GM12872 (cell line): Measurements from ENCODE around the gene TEDC2.

ENCODE experiments used
- CTCF ChIP-seq: IDR thresholded peaks from 3 replicates; pipeline ENCODE4 v1.5.1; 2011; ENCODE audit warnings: low read depth, mild to moderate bottlenecking, low read length, moderate library complexity; ENCODE audit not compliant: insufficient read depth

The TEDC2 gene

DNA sequence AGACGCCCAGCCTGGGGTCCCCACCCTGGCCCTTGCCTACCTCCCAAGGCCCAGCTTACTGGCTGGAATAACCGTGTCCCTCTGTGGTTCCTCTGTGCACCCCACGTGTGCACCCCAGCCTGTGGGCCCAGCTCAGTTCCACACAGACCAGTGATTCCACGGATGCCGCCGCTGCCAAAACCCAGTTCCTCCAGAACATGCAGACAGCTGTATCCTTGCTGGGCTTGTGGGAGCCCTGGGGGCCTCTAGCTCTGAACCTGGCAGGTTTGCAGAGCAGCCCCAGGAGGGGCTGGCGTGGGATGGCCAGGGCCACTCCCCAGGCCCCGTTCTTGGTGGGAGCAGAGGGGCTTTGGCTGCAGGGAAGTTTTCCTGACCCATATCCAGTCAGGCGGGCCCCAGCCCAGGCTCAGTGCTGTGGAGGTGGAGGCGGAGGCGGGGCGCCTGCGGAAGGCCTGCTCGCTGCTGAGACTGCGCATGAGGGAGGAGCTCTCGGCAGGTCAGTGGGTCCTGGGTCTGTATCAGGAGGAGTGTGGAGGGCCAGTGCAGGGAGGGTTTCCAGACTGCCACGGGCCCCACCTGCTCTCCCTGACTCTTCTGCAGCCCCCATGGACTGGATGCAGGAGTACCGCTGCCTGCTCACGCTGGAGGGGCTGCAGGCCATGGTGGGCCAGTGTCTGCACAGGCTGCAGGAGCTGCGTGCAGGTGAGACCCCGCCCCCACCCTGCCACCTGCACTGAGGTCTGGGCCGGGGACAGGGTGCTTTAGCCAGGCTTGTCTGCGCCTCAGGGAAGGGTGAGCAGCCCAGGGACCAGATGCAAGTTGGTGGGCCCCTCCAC is 2.3 kb downstream of the TEDC2 start:
- TF ChIP-seq CTCF: no peak

DNA sequence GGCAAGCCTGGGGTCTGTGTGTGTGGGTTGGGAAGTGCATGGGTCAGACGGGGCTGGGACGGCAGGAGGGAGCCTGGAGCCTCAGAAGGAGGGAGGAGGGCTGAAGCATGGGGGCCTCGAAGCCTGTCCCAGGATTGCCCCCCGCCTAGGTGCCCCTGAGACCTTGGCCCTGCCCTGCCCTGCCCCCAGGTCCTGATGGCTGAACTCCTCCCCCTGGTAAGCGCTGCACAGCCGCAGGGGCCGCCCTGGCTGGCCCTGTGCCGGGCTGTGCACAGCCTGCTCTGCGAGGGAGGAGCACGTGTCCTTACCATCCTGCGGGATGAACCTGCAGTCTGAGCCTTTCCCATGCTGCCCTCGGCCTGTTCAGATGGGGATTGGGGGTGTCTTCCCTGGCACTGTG is 4.4 kb downstream of the TEDC2 start:
- no peak for TF ChIP-seq CTCF

DNA sequence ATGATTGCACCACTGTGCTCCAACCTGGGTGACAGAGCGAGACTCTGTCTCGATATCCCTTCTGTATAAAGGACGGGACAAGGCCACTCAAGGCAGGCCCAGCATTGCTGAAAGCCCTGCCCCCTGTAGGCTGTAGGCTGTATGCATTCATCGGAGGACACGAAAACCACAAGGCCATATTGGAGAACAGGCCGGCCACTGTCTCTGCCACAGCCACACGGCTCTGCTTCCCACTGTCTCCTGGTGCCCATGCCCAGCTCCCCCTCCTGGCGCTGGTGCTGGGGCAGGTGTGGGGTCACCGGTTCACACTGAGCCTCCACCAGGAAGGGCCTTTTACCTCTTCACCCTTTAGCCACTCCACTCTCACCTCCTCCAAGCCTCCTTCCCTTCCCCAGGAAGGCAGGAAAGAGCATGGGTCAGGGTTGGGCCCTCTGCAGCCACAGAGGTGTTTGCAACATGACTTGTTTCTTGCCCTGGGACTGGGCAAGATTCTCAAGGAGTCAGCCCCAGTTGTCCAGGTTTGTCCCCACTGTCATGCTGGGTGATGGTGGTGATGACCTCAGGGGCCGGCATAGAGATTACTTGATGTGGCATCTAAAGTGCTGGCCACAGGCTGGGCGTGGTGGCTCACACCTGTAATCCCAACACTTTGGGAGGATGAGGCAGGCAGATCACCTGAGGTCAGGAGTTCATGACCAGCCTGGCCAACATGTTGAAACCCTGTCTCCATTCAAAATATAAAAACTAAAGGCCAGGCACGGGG is 5.9 kb downstream of the TEDC2 start:
- TF ChIP-seq CTCF: peak; percentile 45; the same call in 2 of the 3 replicates

DNA sequence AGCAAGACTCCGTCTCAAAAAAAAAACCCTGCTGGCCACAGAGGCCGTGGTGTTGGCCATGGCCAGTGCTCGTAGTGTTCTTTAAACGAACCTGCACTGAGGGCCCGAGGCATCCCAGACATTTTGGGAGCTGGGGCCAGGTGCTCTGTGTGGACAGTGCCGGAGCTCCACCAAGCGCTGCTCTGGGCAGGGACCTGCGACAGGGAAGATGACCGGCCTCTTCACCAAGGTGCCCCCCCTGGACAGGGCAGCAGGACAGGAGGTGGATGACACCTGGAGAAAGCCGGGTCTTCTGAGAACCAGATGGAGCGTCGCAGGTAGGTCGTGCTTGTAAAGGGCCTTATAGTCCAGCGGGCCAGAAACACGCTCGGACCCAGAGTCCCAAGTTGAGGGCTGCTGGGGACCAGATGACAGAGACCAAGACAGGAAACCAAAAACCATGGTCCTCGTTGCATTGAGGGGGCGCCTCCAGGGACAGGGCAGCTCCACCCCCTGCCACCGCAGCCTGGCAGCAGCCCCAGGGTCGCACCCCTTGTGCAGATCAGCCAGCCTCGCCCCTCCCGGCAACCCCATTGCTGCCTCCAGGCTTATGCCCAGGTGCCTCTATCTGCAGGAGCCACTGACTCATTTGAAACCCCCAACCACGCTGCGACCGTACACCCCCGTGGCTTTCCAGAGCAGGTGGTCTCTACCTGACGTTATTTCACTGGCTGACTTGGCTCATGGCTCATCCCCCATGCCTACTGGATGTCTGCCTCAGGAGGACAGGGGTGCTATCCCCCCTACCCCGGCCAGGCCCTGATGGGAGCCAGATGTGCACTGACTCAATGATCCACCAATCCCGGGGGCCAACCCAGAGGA is 7.0 kb downstream of the TEDC2 start:
- TF ChIP-seq CTCF: no peak

DNA sequence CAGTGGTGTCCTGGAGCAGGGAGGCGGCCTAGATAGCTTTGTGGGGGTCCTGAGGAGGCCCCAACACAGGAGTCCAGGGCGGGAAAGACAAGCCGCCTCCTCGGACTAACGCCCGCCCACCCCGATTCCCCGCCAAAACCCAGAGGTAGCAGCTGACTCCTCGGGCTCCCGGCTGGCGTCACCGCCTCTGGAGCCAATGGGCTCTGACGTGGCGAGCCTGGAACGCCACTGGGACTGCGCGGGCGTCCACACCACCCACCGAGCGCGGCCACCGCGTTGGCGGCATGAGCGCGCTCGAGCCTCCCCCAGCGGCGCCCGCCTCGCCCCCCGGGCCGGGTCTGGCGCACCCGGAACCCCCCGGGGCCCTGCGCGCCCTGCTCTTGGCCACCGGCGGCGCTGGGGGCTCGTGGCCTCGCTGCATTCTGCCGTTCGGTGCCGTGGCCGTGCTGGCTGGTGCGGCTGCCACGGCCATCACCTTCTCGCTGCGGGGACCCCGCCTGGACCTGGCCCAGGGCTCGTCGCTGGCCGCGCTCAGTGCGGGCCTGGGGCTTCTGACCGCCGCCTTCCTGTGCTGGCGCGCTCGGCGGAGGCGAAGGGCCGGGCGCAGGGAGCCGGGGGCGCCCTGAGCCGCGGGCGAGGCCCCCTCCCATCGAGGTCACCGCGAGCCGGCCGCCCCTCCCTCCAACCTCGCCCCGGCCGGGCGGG is 7.8 kb downstream of the TEDC2 start:
- TF ChIP-seq CTCF: peak; percentile 26; the same call in 1 of the 3 replicates

GRCh38 chr16:2468233-2468724 is 8.4 kb downstream of the TEDC2 start:
- TF ChIP-seq CTCF: no peak
